Measurements from ENCODE around the gene LRRC43. TPM values are rescaled to one million over a fixed set of nuclear protein-coding genes. Genes with fewer than 3 reads are reported as not detected.

Gene LRRC43
- total RNA-seq, 4 donors from 2014 or later, result 0.84 to 1.6 (median 1.1) TPM; not detected in 1

- TF ChIP-seq, protein P1, sequence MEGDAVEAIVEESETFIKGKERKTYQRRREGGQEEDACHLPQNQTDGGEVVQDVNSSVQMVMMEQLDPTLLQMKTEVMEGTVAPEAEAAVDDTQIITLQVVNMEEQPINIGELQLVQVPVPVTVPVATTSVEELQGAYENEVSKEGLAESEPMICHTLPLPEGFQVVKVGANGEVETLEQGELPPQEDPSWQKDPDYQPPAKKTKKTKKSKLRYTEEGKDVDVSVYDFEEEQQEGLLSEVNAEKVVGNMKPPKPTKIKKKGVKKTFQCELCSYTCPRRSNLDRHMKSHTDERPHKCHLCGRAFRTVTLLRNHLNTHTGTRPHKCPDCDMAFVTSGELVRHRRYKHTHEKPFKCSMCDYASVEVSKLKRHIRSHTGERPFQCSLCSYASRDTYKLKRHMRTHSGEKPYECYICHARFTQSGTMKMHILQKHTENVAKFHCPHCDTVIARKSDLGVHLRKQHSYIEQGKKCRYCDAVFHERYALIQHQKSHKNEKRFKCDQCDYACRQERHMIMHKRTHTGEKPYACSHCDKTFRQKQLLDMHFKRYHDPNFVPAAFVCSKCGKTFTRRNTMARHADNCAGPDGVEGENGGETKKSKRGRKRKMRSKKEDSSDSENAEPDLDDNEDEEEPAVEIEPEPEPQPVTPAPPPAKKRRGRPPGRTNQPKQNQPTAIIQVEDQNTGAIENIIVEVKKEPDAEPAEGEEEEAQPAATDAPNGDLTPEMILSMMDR (IDR thresholded peaks at IDR 0.05), result no peak
- DNase-seq (ENCODE audit: low spot score), result no peak
- ATAC-seq (ENCODE audit: low FRiP score), result no peak
Observed at GRCh38 chr12:122190842-122191668, 8.1 kb downstream of the LRRC43 start.

GRCh38 chr12:122192441-122192840 is 9.5 kb downstream of the LRRC43 start:
- DNase-seq (ENCODE audit: low spot score) (no peak), ATAC-seq (ENCODE audit: low FRiP score) (no peak)
- TF ChIP-seq, protein P1 (IDR thresholded peaks at IDR 0.05), result no peak

- TF ChIP-seq, protein P1 (IDR thresholded peaks at IDR 0.05), result no peak
- DNase-seq (ENCODE audit: low spot score) (no peak), ATAC-seq (ENCODE audit: low FRiP score) (no peak)
Observed at GRCh38 chr12:122194804-122195203, 11.9 kb downstream of the LRRC43 start.

- ATAC-seq (ENCODE audit: low FRiP score) (no peak), DNase-seq (ENCODE audit: low spot score) (no peak)
- TF ChIP-seq, protein P1 (IDR thresholded peaks at IDR 0.05), result no peak
Observed at GRCh38 chr12:122195405-122195804, 12.5 kb downstream of the LRRC43 start.

DNA sequence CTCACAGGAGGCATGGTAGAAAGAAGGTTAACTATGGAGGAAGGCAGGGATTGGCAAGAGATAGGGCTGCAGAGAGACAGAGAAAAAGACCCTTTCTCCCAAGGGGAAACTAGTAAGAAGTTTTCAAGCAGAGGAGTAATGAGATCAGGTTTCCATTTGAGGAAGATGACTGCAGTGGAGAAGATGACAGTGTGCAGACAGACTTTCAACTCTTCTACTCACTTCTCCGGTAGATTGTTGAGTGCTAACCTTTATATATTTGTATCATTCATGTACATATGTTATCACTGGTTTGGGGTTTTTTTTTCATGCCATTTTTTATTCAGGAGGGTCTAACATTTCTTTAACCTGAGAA is 14.7 kb downstream of the LRRC43 start:
- TF ChIP-seq, protein P1 (IDR thresholded peaks at IDR 0.05), result no peak
- DNase-seq (ENCODE audit: low spot score), result no peak
- no peak for ATAC-seq (ENCODE audit: low FRiP score)

DNA sequence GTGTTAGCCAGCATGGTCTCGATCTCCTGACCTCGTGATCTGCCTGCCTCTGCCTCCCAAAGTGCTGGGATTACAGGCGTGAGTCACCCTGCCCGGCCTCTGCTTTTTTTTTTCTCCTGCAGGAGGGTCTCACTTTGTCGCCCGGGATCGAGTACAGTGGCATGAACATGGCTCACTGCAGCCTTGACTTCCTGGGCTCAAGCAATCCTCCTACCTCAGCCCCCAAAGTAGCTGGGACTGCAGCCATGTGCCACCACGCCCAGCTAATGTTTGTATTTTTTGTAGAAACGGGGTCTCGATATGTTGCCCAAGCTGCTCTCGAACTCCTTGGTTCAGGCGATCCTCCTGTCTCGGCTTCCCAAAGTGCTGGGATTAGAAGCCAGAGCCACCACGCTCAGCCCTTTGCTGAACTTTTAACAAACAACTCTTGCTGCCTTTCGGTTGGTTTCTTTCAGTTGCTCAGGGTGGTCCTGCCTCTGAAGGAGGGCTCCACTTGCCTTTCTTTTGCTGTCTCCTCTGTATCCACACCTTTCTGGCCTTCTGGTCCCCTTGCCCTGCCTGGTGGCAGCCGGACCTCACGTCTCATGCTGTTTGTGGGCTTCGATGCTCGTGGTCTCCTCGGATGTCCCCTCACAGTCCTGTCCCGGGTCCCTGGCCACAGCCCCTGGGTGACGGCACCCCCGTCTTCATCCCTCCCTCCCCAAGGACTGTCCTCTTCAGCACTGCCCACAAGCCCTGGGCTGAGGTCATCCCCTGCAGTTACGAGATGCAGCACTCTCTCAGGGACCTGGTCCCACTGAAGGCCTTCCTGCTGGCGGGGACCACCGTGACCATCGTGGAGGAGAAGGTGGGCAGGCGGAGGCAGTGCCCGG is 16.8 kb downstream of the LRRC43 start:
- ATAC-seq (ENCODE audit: low FRiP score), result no peak
- DNase-seq (ENCODE audit: low spot score), result no peak
- TF ChIP-seq, protein P1 (IDR thresholded peaks at IDR 0.05), result no peak
